Activated CD4-positive, CD25-positive, alpha-beta regulatory T cell (primary cell): ENCODE data around the gene TMEM63C.

Source experiments
- DNase-seq, 4 experiments: peaks; one replicate each; lab custom pipeline; 2025; lab: John Stamatoyannopoulos, UW

Gene TMEM63C

GRCh38 chr14:77258566-77258965 is 77.0 kb downstream of the TMEM63C start:
- no peak for DNase-seq

- DNase-seq = no peak
Measured at GRCh38 chr14:77259025-77259715, 77.6 kb downstream of the TMEM63C start.

- no peak for DNase-seq
Measured at GRCh38 chr14:77260199-77260598, 78.6 kb downstream of the TMEM63C start.

- no peak for DNase-seq
Measured at GRCh38 chr14:77260631-77261030, 79.0 kb downstream of the TMEM63C start.

- DNase-seq = no peak
Measured at GRCh38 chr14:77264466-77265186, 83.0 kb downstream of the TMEM63C start.

GRCh38 chr14:77265187-77265515 is 83.6 kb downstream of the TMEM63C start:
- no peak for DNase-seq

- DNase-seq = no peak
Measured at GRCh38 chr14:77265561-77266335, 84.2 kb downstream of the TMEM63C start.

- no peak for DNase-seq
Measured at GRCh38 chr14:77266336-77266735, 84.7 kb downstream of the TMEM63C start.

GRCh38 chr14:77267937-77268699 is 86.5 kb downstream of the TMEM63C start:
- no peak for DNase-seq

- DNase-seq = no peak
Measured at GRCh38 chr14:77268989-77269600, 87.5 kb downstream of the TMEM63C start.

GRCh38 chr14:77270361-77271112 is 88.9 kb downstream of the TMEM63C start:
- DNase-seq = no peak

- DNase-seq = no peak
Measured at GRCh38 chr14:77271113-77271710, 89.6 kb downstream of the TMEM63C start, which contains the start of gene NGB. Gene NGB, minus strand, starts transcription at chr14:77271206. Its CDS starts 269 bp downstream, at chr14:77270937.

GRCh38 chr14:77272261-77272660 is 90.7 kb downstream of the TMEM63C start:
- no peak for DNase-seq

GRCh38 chr14:77273796-77274195 is 92.2 kb downstream of the TMEM63C start:
- no peak for DNase-seq

- DNase-seq = no peak
Measured at GRCh38 chr14:77275041-77275580, 93.5 kb downstream of the TMEM63C start.

GRCh38 chr14:77275601-77276017 is 94.0 kb downstream of the TMEM63C start:
- DNase-seq = no peak

GRCh38 chr14:77276295-77276935 is 94.8 kb downstream of the TMEM63C start:
- no peak for DNase-seq

- DNase-seq = no peak
Measured at GRCh38 chr14:77276959-77277358, 95.4 kb downstream of the TMEM63C start.

- no peak for DNase-seq
Measured at GRCh38 chr14:77278461-77279230, 97.0 kb downstream of the TMEM63C start.
